Endodermal cell (in vitro differentiated cells): ENCODE data around the gene ALPK1. TPM values are rescaled to one million over a fixed set of nuclear protein-coding genes. Genes with fewer than 3 reads are reported as not detected.

Source experiments
- DNase-seq: peaks from one replicate; pipeline ENCODE4 v3.0.0-alpha.2; 2017
- H3K27ac ChIP-seq: 2 replicates; pipeline ENCODE4 v1.5.1; 2013; ENCODE audit warnings: mild to moderate bottlenecking, low read depth, low read length, moderate library complexity
- H3K27me3 ChIP-seq: 2 replicates; pipeline ENCODE4 v1.6.1; 2013; ENCODE audit warnings: mild to moderate bottlenecking, low read length, moderate library complexity; ENCODE audit not compliant: insufficient read depth, control insufficient read depth, poor library complexity, severe bottlenecking
- H3K36me3 ChIP-seq: 2 replicates; pipeline ENCODE4 v1.7.0; 2013; ENCODE audit warnings: mild to moderate bottlenecking, low read length, moderate library complexity; ENCODE audit not compliant: control insufficient read depth, insufficient read depth
- H3K4me1 ChIP-seq: one replicate; pipeline ENCODE4 v1.7.0; 2013; ENCODE audit warnings: low read length; ENCODE audit not compliant: control insufficient read depth, insufficient read depth
- H3K4me3 ChIP-seq: 2 replicates; pipeline ENCODE4 v1.5.1; 2013; ENCODE audit warnings: mild to moderate bottlenecking, low read length, moderate library complexity
- H3K9ac ChIP-seq: 2 replicates; pipeline ENCODE4 v1.6.1; 2013; ENCODE audit warnings: mild to moderate bottlenecking, low read length, moderate library complexity; ENCODE audit not compliant: poor library complexity, severe bottlenecking; ENCODE audit errors: extremely low read depth
- H3K9me3 ChIP-seq: 2 replicates; pipeline ENCODE4 v1.6.1; 2013; ENCODE audit warnings: mild to moderate bottlenecking, low read length, moderate library complexity; ENCODE audit not compliant: control insufficient read depth
- H3K27ac Mint-ChIP-seq: 2 replicates; pipeline ENCODE4 v1.8.0; 2020; ENCODE audit warnings: mixed read lengths
- H3K27me3 Mint-ChIP-seq: 2 replicates; pipeline ENCODE4 v1.8.0; 2021; ENCODE audit warnings: mild to moderate bottlenecking, mixed read lengths; ENCODE audit not compliant: insufficient read depth
- H3K36me3 Mint-ChIP-seq: 2 replicates; pipeline ENCODE4 v1.8.0; 2020; ENCODE audit warnings: low read depth, mixed read lengths
- H3K4me1 Mint-ChIP-seq: 2 replicates; pipeline ENCODE4 v1.8.0; 2020; ENCODE audit warnings: mixed read lengths
- H3K4me3 Mint-ChIP-seq: 2 replicates; pipeline ENCODE4 v1.8.0; 2020; ENCODE audit warnings: mild to moderate bottlenecking, moderate library complexity, mixed read lengths
- H3K9me3 Mint-ChIP-seq: 2 replicates; pipeline ENCODE4 v1.8.0; 2020; ENCODE audit warnings: mild to moderate bottlenecking, mixed read lengths
- CTCF ChIP-seq: fragments of 200-600 bp; sonication (generic); conservative IDR thresholded peaks from 2 replicates; pipeline ENCODE4 v1.5.0; 2021; ENCODE audit warnings: antibody characterized with exemption, mild to moderate bottlenecking
- WGBS, 2 experiments: methylation state at CpG; one replicate each; pipeline versions ENCODE4 v1.1.5 to v1.1.7; 2013; ENCODE audit warnings: missing lambda C conversion rate in 2 of 2, mixed read lengths in 1 of 2; ENCODE audit not compliant: insufficient coverage in 1 of 2, insufficient read length in 1 of 2; 5-methylcytosine and 5-hydroxymethylcytosine counted together
- total RNA-seq, 2 donors: library from RNA; stranded (reverse); fragmentation: NEBNext Ultra II Directional in 1 of 2; extraction: Animal tissue kit (Norgen Biotek cat#: 25700) in 1 of 2; gene quantifications; 2 replicates in 1 of 2; 3 replicates in 1 of 2; pipeline ENCODE4 v1.2.1, GENCODE V29; 2021

Gene ALPK1
- total RNA-seq, 2 donors from 2014 or later: 0.24 to 0.44 TPM

GRCh38 chr4:112288455-112288854 is 8.7 kb upstream of the ALPK1 start:
- 88 to 89% methylated on average over 3 of the region's 3 CpGs for WGBS, 2 experiments
- Mint-ChIP-seq H3K36me3 (no peaks in the 10 kb centered on the region), H3K27ac (no peak overlapping the region), H3K9me3 (no peaks in the 10 kb centered on the region), H3K27me3 (peaks cover 25% of the 10 kb centered on the region), H3K4me1 (peaks cover 9% of the 10 kb centered on the region), H3K4me3 (no peak overlapping the region)
- H3K9me3 ChIP-seq: no peaks in the 10 kb centered on the region
- peaks cover 17% of the 10 kb centered on the region for H3K27me3 ChIP-seq
- H3K4me1 ChIP-seq: no peaks in the 10 kb centered on the region
- H3K9ac ChIP-seq: no peak overlapping the region
- no peak overlapping the region for H3K4me3 ChIP-seq
- DNase-seq: no peak
- H3K27ac ChIP-seq: no peak overlapping the region
- TF ChIP-seq CTCF: no peak
- H3K36me3 ChIP-seq: no peaks in the 10 kb centered on the region

- no peak for TF ChIP-seq CTCF
- Histone ChIP-seq H3K27me3 (peaks cover 13% of the 10 kb centered on the region), H3K36me3 (no peaks in the 10 kb centered on the region), H3K27ac (no peak overlapping the region), H3K4me1 (no peaks in the 10 kb centered on the region), H3K4me3 (no peak overlapping the region), H3K9me3 (no peaks in the 10 kb centered on the region), H3K9ac (no peak overlapping the region)
- no peak for DNase-seq
- Mint-ChIP-seq H3K4me3 (no peak overlapping the region), H3K27ac (no peak overlapping the region), H3K36me3 (no peaks in the 10 kb centered on the region), H3K4me1 (peaks cover 4% of the 10 kb centered on the region), H3K9me3 (no peaks in the 10 kb centered on the region), H3K27me3 (peaks cover 19% of the 10 kb centered on the region)
- 91 to 97% methylated on average over 10 of the region's 10 CpGs for WGBS, 2 experiments
Observed at GRCh38 chr4:112289407-112290253, 7.5 kb upstream of the ALPK1 start.

GRCh38 chr4:112290341-112290740 is 6.8 kb upstream of the ALPK1 start:
- WGBS, 2 experiments: 94 to 100% methylated on average over 2 to 3 of the region's 3 CpGs

More at GRCh38 chr4:112290341-112290740, 6.8 kb upstream of the ALPK1 start:
- DNase-seq: no peak
- no peaks in the 10 kb centered on the region for H3K4me1 Mint-ChIP-seq
- H3K36me3 ChIP-seq: no peaks in the 10 kb centered on the region
- no peak overlapping the region for H3K9ac ChIP-seq
- H3K27me3 Mint-ChIP-seq: peaks cover 13% of the 10 kb centered on the region
- H3K4me1 ChIP-seq: no peaks in the 10 kb centered on the region
- no peaks in the 10 kb centered on the region for H3K9me3 Mint-ChIP-seq
- H3K4me3 ChIP-seq: no peak overlapping the region
- TF ChIP-seq CTCF: no peak
- peaks cover 6% of the 10 kb centered on the region for H3K27me3 ChIP-seq
- H3K27ac ChIP-seq: no peak overlapping the region
- peak overlapping the region; percentile 31 for H3K27ac Mint-ChIP-seq
- no peaks in the 10 kb centered on the region for H3K9me3 ChIP-seq
- no peak overlapping the region for H3K4me3 Mint-ChIP-seq
- no peaks in the 10 kb centered on the region for H3K36me3 Mint-ChIP-seq
